ENCODE data around the gene MLIP. TPM values are rescaled to one million over a fixed set of nuclear protein-coding genes. Genes with fewer than 3 reads are reported as not detected.
A peak's percentile ranks its signal among the peaks of the same experiment; 100 is the strongest.

The MLIP gene
- total RNA-seq, 1 experiment from 2014 or later: not detected

- in situ Hi-C loops (cut with HindIII; ENCODE audit: low pct_unique_long_range_greater_than_20kb, low sequenced_read_pairs) (no loop called here), intact Hi-C loops (cut with micrococcal nuclease; ENCODE audit: unreplicated experiment) (no loop called here)
- no peaks in the 10 kb centered on the region for H3K9me3 ChIP-seq (ENCODE audit: control insufficient read depth, insufficient read depth, low read depth, low read length)
- BruUV-seq (replicated peaks): no TSS peak
- no peak overlapping the region for H3K27ac ChIP-seq (ENCODE audit: low read length)
- no peaks in the 10 kb centered on the region for H3K36me3 ChIP-seq (ENCODE audit: control insufficient read depth, insufficient read depth, low read length)
- DNase-seq (ENCODE audit: low read depth, low spot score) (no peak), ATAC-seq (no peak)
- H3K4me1 ChIP-seq (ENCODE audit: control insufficient read depth, insufficient read depth, low read length): no peaks in the 10 kb centered on the region
- TF ChIP-seq, protein P1, sequence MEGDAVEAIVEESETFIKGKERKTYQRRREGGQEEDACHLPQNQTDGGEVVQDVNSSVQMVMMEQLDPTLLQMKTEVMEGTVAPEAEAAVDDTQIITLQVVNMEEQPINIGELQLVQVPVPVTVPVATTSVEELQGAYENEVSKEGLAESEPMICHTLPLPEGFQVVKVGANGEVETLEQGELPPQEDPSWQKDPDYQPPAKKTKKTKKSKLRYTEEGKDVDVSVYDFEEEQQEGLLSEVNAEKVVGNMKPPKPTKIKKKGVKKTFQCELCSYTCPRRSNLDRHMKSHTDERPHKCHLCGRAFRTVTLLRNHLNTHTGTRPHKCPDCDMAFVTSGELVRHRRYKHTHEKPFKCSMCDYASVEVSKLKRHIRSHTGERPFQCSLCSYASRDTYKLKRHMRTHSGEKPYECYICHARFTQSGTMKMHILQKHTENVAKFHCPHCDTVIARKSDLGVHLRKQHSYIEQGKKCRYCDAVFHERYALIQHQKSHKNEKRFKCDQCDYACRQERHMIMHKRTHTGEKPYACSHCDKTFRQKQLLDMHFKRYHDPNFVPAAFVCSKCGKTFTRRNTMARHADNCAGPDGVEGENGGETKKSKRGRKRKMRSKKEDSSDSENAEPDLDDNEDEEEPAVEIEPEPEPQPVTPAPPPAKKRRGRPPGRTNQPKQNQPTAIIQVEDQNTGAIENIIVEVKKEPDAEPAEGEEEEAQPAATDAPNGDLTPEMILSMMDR (IDR thresholded peaks at IDR 0.05): no peak
- TF ChIP-seq, protein P2, sequence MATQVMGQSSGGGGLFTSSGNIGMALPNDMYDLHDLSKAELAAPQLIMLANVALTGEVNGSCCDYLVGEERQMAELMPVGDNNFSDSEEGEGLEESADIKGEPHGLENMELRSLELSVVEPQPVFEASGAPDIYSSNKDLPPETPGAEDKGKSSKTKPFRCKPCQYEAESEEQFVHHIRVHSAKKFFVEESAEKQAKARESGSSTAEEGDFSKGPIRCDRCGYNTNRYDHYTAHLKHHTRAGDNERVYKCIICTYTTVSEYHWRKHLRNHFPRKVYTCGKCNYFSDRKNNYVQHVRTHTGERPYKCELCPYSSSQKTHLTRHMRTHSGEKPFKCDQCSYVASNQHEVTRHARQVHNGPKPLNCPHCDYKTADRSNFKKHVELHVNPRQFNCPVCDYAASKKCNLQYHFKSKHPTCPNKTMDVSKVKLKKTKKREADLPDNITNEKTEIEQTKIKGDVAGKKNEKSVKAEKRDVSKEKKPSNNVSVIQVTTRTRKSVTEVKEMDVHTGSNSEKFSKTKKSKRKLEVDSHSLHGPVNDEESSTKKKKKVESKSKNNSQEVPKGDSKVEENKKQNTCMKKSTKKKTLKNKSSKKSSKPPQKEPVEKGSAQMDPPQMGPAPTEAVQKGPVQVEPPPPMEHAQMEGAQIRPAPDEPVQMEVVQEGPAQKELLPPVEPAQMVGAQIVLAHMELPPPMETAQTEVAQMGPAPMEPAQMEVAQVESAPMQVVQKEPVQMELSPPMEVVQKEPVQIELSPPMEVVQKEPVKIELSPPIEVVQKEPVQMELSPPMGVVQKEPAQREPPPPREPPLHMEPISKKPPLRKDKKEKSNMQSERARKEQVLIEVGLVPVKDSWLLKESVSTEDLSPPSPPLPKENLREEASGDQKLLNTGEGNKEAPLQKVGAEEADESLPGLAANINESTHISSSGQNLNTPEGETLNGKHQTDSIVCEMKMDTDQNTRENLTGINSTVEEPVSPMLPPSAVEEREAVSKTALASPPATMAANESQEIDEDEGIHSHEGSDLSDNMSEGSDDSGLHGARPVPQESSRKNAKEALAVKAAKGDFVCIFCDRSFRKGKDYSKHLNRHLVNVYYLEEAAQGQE (IDR thresholded peaks at IDR 0.05; ENCODE audit: insufficient read depth in 1 of 2, low read depth in 2 of 2, low read length in 1 of 2): no peak
- TF ChIP-seq TCF7L2 (IDR thresholded peaks at IDR 0.05; ENCODE audit: low read depth, low read length) (no peak), POLR2AphosphoS5 (IDR thresholded peaks at IDR 0.05; ENCODE audit: low read depth, low read length) (no peak), SIN3A (IDR thresholded peaks at IDR 0.05; ENCODE audit: borderline replicate concordance, insufficient read depth, low read depth, low read length) (no peak)
- ChIA-PET POLR2A (no interaction called here), CTCF (no interaction called here)
- no peak overlapping the region for H3K4me3 ChIP-seq (ENCODE audit: low read depth in 2 of 2, low read length in 2 of 2)
- H3K27me3 ChIP-seq (ENCODE audit: control insufficient read depth, insufficient read depth, low read length): no peaks in the 10 kb centered on the region
Observed at GRCh38 chr6:54068694-54069093, 42.5 kb upstream of the MLIP start.

DNA sequence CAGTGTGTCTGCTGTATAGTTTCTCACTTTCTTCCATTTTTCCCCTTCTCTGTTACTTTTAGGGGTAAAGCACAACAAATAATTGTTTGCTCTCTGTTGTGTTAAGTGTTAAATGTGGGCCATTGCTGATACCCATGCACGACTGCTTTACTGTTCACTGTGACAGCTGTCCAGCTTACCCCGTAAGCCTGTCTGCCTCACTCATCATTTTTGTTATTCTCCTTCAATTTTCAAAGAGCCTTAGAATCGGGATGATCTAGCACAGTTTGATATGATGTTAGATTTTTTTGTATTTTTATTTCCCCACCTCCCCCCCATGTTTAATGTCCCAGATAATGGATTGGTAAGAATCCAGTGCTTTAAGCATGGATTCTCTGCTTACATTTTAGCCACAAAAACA lies 41.2 kb upstream of the MLIP start:
- Histone ChIP-seq H3K27me3 (ENCODE audit: control insufficient read depth, insufficient read depth, low read length) (no peaks in the 10 kb centered on the region), H3K36me3 (ENCODE audit: control insufficient read depth, insufficient read depth, low read length) (no peaks in the 10 kb centered on the region), H3K27ac (ENCODE audit: low read length) (no peak overlapping the region), H3K4me3 (ENCODE audit: low read depth in 2 of 2, low read length in 2 of 2) (peak overlapping the region; percentile 16 to 41; a peak in 3 of 4 replicates), H3K9me3 (ENCODE audit: control insufficient read depth, insufficient read depth, low read depth, low read length) (no peaks in the 10 kb centered on the region), H3K4me1 (ENCODE audit: control insufficient read depth, insufficient read depth, low read length) (no peaks in the 10 kb centered on the region)
- intact Hi-C loops (cut with micrococcal nuclease; ENCODE audit: unreplicated experiment) (no loop called here), in situ Hi-C loops (cut with HindIII; ENCODE audit: low pct_unique_long_range_greater_than_20kb, low sequenced_read_pairs) (no loop called here)
- ATAC-seq: no peak
- no peak for DNase-seq (ENCODE audit: low read depth, low spot score)
- ChIA-PET POLR2A (no interaction called here), CTCF (no interaction called here)
- TF ChIP-seq POLR2AphosphoS5 (IDR thresholded peaks at IDR 0.05; ENCODE audit: low read depth, low read length): no peak
- TF ChIP-seq, protein P2 (IDR thresholded peaks at IDR 0.05; ENCODE audit: insufficient read depth in 1 of 2, low read depth in 2 of 2, low read length in 1 of 2): no peak
- TF ChIP-seq, protein P1 (IDR thresholded peaks at IDR 0.05): no peak
- TF ChIP-seq SIN3A (IDR thresholded peaks at IDR 0.05; ENCODE audit: borderline replicate concordance, insufficient read depth, low read depth, low read length): no peak
- no peak for TF ChIP-seq TCF7L2 (IDR thresholded peaks at IDR 0.05; ENCODE audit: low read depth, low read length)
- BruUV-seq (replicated peaks): no TSS peak
